ENCODE results near the gene TMA7B. TPM values are rescaled to one million over a fixed set of nuclear protein-coding genes. Genes with fewer than 3 reads are reported as not detected.

The TMA7B gene
- polyA plus RNA-seq, 1 of the 3 experiments (the other 2 are of a cell fraction): not detected

DNA sequence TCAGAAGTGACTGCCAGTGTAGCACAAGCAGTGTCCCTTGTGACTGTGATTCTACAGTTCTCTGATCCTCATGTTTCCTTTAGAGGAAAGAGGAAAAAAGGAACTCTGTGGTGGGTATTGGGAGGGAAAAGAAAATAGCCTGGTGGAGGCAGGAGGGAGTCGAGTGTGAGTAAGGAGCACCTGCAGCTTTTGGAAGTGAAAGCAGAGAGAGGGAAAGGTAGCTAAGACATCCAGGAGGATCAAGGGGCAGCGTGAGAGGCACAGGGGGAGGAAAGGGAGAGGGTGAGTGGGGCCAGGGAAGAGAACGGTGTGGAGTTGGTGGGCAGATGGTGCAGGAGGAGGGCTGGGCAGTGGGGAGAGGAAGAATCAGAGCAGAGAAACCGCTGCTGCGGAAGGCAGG lies 12.4 kb downstream of the TMA7B start:
- H2AFZ ChIP-seq (ENCODE audit: low read depth): no peak overlapping the region
- no peaks in the 10 kb centered on the region for H3K27me3 ChIP-seq (ENCODE audit: insufficient read depth)
- H3K9ac ChIP-seq: no peak overlapping the region
- H3K9me3 ChIP-seq: no peaks in the 10 kb centered on the region
- no peaks in the 10 kb centered on the region for H4K20me1 ChIP-seq (ENCODE audit: insufficient read depth)
- no peaks in the 10 kb centered on the region for H3K79me2 ChIP-seq (ENCODE audit: insufficient read depth)
- H3F3A ChIP-seq (replicated peaks; ENCODE audit: insufficient read depth): no peaks in the 10 kb centered on the region
- TF ChIP-seq, protein P1, sequence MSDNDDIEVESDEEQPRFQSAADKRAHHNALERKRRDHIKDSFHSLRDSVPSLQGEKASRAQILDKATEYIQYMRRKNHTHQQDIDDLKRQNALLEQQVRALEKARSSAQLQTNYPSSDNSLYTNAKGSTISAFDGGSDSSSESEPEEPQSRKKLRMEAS (IDR thresholded peaks at IDR 0.05; ENCODE audit: low read depth): no peak
- WGBS (ENCODE audit: low lambda C conversion rate): 62% methylated on average over 5 of the region's 5 CpGs
- H3K4me2 ChIP-seq: no peak overlapping the region
- ChIA-PET CTCF (no interaction called here), POLR2A (no interaction called here)
- H3K36me3 ChIP-seq (replicated peaks in 1 of 2; ENCODE audit: control insufficient read depth in 1 of 2, insufficient read depth in 2 of 2, low read length in 1 of 2): no peaks in the 10 kb centered on the region
- H3K4me3 ChIP-seq (ENCODE audit: low read depth in 2 of 2, low read length in 1 of 2): no peak overlapping the region
- H3K4me1 ChIP-seq (ENCODE audit: control insufficient read depth in 1 of 2, insufficient read depth in 2 of 2, low read depth in 1 of 2, low read length in 1 of 2): peaks cover 0 to 5% of the 10 kb centered on the region in 2 experiments; a peak in 1 of 4 replicates
- no peak for DNase-seq
- H3K9me2 ChIP-seq: no peaks in the 10 kb centered on the region
- H3K27ac ChIP-seq (ENCODE audit: low read depth in 2 of 2, low read length in 1 of 2): no peak overlapping the region

DNA sequence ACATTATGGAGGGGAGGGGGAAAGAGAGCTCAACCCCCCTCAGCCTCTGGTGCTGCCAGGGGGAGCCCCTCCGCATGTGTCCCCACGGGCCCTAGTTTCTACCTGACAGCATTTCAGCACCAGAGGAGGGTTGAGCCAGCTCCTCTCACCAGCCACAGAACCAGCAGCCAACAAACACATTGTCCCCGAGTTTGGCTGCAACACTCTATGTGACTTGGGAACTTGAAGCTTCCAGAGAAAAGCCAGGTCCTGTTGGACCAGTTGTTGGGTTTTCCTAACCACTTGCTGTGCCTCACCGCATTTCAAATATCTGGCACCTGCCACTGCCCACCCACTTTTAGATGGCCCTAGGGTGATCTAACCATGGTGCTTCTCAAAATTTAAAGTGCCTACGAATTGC lies 13.5 kb downstream of the TMA7B start:
- H3K27me3 ChIP-seq (ENCODE audit: insufficient read depth): no peaks in the 10 kb centered on the region
- H3K9me3 ChIP-seq: no peaks in the 10 kb centered on the region
- ChIA-PET POLR2A (no interaction called here), CTCF (no interaction called here)
- H3F3A ChIP-seq (replicated peaks; ENCODE audit: insufficient read depth): no peaks in the 10 kb centered on the region
- H3K27ac ChIP-seq (ENCODE audit: low read depth in 2 of 2, low read length in 1 of 2): no peak overlapping the region
- no peak overlapping the region for H2AFZ ChIP-seq (ENCODE audit: low read depth)
- H3K79me2 ChIP-seq (ENCODE audit: insufficient read depth): no peaks in the 10 kb centered on the region
- H3K36me3 ChIP-seq (replicated peaks in 1 of 2; ENCODE audit: control insufficient read depth in 1 of 2, insufficient read depth in 2 of 2, low read length in 1 of 2): no peaks in the 10 kb centered on the region
- H3K4me1 ChIP-seq (ENCODE audit: control insufficient read depth in 1 of 2, insufficient read depth in 2 of 2, low read depth in 1 of 2, low read length in 1 of 2): no peaks in the 10 kb centered on the region; a peak in 1 of 4 replicates
- H3K9ac ChIP-seq: no peak overlapping the region
- no peak overlapping the region for H3K4me3 ChIP-seq (ENCODE audit: low read depth in 2 of 2, low read length in 1 of 2)
- 83% methylated on average over 1 of the region's 5 CpGs for WGBS (ENCODE audit: low lambda C conversion rate)
- H4K20me1 ChIP-seq (ENCODE audit: insufficient read depth): no peaks in the 10 kb centered on the region
- TF ChIP-seq SMC3 (IDR thresholded peaks at IDR 0.05; ENCODE audit: low read depth, low read length) (no peak), MEF2A (IDR thresholded peaks at IDR 0.05; ENCODE audit: borderline replicate concordance, low read depth) (no peak), FOSL2 (IDR thresholded peaks at IDR 0.05; ENCODE audit: borderline replicate concordance, low read depth) (no peak), GABPA (IDR thresholded peaks at IDR 0.05; ENCODE audit: low read depth) (no peak), RXRA (IDR thresholded peaks at IDR 0.05; ENCODE audit: borderline replicate concordance, low read depth) (no peak), TEAD4 (IDR thresholded peaks at IDR 0.05; ENCODE audit: borderline replicate concordance, insufficient read depth) (no peak)
- TF ChIP-seq, protein P2, sequence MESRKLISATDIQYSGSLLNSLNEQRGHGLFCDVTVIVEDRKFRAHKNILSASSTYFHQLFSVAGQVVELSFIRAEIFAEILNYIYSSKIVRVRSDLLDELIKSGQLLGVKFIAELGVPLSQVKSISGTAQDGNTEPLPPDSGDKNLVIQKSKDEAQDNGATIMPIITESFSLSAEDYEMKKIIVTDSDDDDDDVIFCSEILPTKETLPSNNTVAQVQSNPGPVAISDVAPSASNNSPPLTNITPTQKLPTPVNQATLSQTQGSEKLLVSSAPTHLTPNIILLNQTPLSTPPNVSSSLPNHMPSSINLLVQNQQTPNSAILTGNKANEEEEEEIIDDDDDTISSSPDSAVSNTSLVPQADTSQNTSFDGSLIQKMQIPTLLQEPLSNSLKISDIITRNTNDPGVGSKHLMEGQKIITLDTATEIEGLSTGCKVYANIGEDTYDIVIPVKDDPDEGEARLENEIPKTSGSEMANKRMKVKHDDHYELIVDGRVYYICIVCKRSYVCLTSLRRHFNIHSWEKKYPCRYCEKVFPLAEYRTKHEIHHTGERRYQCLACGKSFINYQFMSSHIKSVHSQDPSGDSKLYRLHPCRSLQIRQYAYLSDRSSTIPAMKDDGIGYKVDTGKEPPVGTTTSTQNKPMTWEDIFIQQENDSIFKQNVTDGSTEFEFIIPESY (IDR thresholded peaks at IDR 0.05; ENCODE audit: borderline replicate concordance, low read depth): no peak
- TF ChIP-seq, protein P1 (IDR thresholded peaks at IDR 0.05; ENCODE audit: low read depth): no peak
- TF ChIP-seq, protein P3, sequence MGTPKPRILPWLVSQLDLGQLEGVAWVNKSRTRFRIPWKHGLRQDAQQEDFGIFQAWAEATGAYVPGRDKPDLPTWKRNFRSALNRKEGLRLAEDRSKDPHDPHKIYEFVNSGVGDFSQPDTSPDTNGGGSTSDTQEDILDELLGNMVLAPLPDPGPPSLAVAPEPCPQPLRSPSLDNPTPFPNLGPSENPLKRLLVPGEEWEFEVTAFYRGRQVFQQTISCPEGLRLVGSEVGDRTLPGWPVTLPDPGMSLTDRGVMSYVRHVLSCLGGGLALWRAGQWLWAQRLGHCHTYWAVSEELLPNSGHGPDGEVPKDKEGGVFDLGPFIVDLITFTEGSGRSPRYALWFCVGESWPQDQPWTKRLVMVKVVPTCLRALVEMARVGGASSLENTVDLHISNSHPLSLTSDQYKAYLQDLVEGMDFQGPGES (IDR thresholded peaks at IDR 0.05; ENCODE audit: low read depth, low read length): no peak
- TF ChIP-seq, protein P4, sequence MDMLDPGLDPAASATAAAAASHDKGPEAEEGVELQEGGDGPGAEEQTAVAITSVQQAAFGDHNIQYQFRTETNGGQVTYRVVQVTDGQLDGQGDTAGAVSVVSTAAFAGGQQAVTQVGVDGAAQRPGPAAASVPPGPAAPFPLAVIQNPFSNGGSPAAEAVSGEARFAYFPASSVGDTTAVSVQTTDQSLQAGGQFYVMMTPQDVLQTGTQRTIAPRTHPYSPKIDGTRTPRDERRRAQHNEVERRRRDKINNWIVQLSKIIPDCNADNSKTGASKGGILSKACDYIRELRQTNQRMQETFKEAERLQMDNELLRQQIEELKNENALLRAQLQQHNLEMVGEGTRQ (IDR thresholded peaks at IDR 0.05; ENCODE audit: borderline replicate concordance, low read depth, low read length): no peak
- H3K4me2 ChIP-seq: no peak overlapping the region
- H3K9me2 ChIP-seq: no peaks in the 10 kb centered on the region
- no peak for DNase-seq
